Measurements from ENCODE around the gene MED12.

The MED12 gene

DNA sequence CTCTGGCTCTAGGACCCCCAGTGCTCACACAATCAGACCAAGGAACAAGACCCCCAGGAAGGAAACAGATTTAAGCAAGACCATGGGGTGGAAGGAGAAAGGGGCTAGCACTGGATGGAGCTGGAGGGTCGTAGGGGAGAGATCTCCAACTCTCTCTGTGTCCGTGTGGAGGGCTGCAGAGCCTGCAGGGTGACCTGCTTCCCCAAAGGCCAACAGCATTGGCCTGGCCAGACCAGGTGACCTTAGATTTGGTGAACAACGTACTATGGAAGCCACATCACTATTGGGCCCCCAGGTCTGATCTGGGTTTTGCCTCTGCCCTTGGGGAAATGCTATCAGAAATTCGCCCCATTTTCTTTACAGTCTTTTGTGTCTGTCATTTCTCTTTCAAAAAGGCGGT lies 52.3 kb downstream of the MED12 start:
- H3K27ac ChIP-seq (ENCODE audit: low read depth, low read length) = no peak overlapping the region
- no peak overlapping the region for H3K4me3 ChIP-seq (ENCODE audit: insufficient read depth, low read length, poor library complexity, severe bottlenecking)
- no peak overlapping the region for H3K4me2 ChIP-seq (ENCODE audit: low read depth, low read length, poor library complexity, severe bottlenecking)
- H3K9ac ChIP-seq (ENCODE audit: low read length) = no peak overlapping the region
- H3F3A ChIP-seq (ENCODE audit: insufficient read depth) = no peaks in the 10 kb centered on the region
- no peak overlapping the region for H2AFZ ChIP-seq (ENCODE audit: low read depth, low read length, severe bottlenecking)
- TF ChIP-seq, protein P1, sequence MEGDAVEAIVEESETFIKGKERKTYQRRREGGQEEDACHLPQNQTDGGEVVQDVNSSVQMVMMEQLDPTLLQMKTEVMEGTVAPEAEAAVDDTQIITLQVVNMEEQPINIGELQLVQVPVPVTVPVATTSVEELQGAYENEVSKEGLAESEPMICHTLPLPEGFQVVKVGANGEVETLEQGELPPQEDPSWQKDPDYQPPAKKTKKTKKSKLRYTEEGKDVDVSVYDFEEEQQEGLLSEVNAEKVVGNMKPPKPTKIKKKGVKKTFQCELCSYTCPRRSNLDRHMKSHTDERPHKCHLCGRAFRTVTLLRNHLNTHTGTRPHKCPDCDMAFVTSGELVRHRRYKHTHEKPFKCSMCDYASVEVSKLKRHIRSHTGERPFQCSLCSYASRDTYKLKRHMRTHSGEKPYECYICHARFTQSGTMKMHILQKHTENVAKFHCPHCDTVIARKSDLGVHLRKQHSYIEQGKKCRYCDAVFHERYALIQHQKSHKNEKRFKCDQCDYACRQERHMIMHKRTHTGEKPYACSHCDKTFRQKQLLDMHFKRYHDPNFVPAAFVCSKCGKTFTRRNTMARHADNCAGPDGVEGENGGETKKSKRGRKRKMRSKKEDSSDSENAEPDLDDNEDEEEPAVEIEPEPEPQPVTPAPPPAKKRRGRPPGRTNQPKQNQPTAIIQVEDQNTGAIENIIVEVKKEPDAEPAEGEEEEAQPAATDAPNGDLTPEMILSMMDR (IDR thresholded peaks at IDR 0.05; ENCODE audit: insufficient read depth, low read length, poor library complexity, severe bottlenecking) = no peak
- TF ChIP-seq EZH2phosphoT487 (conservative IDR thresholded peaks at IDR 0.05; ENCODE audit: low read length) = no peak
- H3K9me3 ChIP-seq (ENCODE audit: insufficient read depth, low read length) = no peaks in the 10 kb centered on the region
- H3K36me3 ChIP-seq (ENCODE audit: low read length) = no peaks in the 10 kb centered on the region
- H3K27me3 ChIP-seq (ENCODE audit: low read length) = no peaks in the 10 kb centered on the region
- H4K20me1 ChIP-seq (ENCODE audit: low read depth, low read length) = no peaks in the 10 kb centered on the region
- H3K79me2 ChIP-seq (ENCODE audit: insufficient read depth, low read length) = no peaks in the 10 kb centered on the region
- H3K9me2 ChIP-seq (replicated peaks; ENCODE audit: insufficient read depth, low read length) = no peaks in the 10 kb centered on the region

DNA sequence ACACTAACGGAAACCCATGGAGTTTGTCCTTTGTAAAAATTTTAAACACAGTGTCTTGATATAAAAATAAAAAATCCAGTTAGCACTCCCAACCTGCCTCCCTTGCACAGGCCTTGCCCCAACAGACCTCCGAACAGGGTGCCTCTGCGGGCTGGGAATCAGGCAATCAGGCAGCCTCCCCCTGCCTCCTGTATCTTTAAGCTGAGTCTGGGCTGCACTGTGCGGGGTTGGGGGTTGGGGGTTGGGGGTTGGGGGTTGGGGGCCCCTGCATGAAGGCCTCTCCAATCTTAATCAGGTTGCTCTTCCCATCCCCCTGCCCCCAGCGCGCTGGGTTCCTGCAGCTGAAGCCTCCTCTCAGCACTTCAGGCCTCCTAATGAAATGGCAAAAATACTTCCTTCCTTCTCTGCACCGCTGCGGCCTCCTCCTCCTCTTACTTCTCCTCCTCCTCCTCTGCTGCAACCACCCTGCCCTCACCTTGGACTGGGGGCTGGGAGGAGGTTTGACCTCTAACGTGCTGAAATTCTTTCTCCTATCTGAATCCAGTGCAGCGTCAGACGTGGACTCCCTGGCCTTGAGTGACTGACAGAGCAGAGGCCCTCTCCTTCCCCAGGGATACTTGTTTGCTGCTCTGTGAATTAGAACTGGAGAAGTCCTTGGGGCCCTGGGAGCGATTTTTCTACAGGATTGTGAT lies 52.9 kb downstream of the MED12 start:
- H4K20me1 ChIP-seq (ENCODE audit: low read depth, low read length) = no peaks in the 10 kb centered on the region
- H3K79me2 ChIP-seq (ENCODE audit: insufficient read depth, low read length) = no peaks in the 10 kb centered on the region
- H2AFZ ChIP-seq (ENCODE audit: low read depth, low read length, severe bottlenecking) = no peak overlapping the region
- H3K9me2 ChIP-seq (replicated peaks; ENCODE audit: insufficient read depth, low read length) = no peaks in the 10 kb centered on the region
- H3K27ac ChIP-seq (ENCODE audit: low read depth, low read length) = no peak overlapping the region
- H3K4me2 ChIP-seq (ENCODE audit: low read depth, low read length, poor library complexity, severe bottlenecking) = no peak overlapping the region
- no peak for TF ChIP-seq EZH2phosphoT487 (conservative IDR thresholded peaks at IDR 0.05; ENCODE audit: low read length)
- TF ChIP-seq, protein P1 (IDR thresholded peaks at IDR 0.05; ENCODE audit: insufficient read depth, low read length, poor library complexity, severe bottlenecking) = no peak
- no peaks in the 10 kb centered on the region for H3K9me3 ChIP-seq (ENCODE audit: insufficient read depth, low read length)
- H3F3A ChIP-seq (ENCODE audit: insufficient read depth) = no peaks in the 10 kb centered on the region
- no peak overlapping the region for H3K9ac ChIP-seq (ENCODE audit: low read length)
- H3K27me3 ChIP-seq (ENCODE audit: low read length) = no peaks in the 10 kb centered on the region
- H3K4me3 ChIP-seq (ENCODE audit: insufficient read depth, low read length, poor library complexity, severe bottlenecking) = no peak overlapping the region
- no peaks in the 10 kb centered on the region for H3K36me3 ChIP-seq (ENCODE audit: low read length)

DNA sequence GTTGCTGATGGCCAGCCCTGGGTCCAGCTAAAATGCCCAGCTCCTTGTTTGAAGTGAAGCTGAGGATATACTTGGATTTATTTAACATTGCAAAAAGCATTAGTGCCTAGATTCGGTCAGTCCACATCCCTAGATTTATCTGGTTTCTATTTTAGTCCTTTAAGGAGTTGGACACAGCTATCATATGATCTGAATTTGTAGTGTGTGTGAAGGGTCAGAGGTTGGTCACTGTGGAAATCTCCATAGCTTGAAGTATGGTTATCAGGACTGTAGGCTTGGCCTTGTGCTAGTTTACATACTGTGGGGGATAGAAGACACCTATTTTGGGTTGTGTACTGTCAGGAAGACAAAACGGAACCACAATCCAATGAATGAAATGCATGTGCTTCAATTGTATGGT lies 55.0 kb downstream of the MED12 start:
- Histone ChIP-seq H2AFZ (ENCODE audit: low read depth, low read length, severe bottlenecking) (no peak overlapping the region), H3K4me3 (ENCODE audit: insufficient read depth, low read length, poor library complexity, severe bottlenecking) (no peak overlapping the region), H3K9me2 (replicated peaks; ENCODE audit: insufficient read depth, low read length) (no peaks in the 10 kb centered on the region), H3K9me3 (ENCODE audit: insufficient read depth, low read length) (no peaks in the 10 kb centered on the region), H3K27ac (ENCODE audit: low read depth, low read length) (no peak overlapping the region), H3F3A (ENCODE audit: insufficient read depth) (no peaks in the 10 kb centered on the region), H3K9ac (ENCODE audit: low read length) (no peak overlapping the region), H3K4me2 (ENCODE audit: low read depth, low read length, poor library complexity, severe bottlenecking) (no peak overlapping the region), H3K79me2 (ENCODE audit: insufficient read depth, low read length) (no peaks in the 10 kb centered on the region), H3K27me3 (ENCODE audit: low read length) (no peaks in the 10 kb centered on the region), H3K36me3 (ENCODE audit: low read length) (no peaks in the 10 kb centered on the region), H4K20me1 (ENCODE audit: low read depth, low read length) (no peaks in the 10 kb centered on the region)
- no peak for TF ChIP-seq EZH2phosphoT487 (conservative IDR thresholded peaks at IDR 0.05; ENCODE audit: low read length)
- TF ChIP-seq, protein P1 (IDR thresholded peaks at IDR 0.05; ENCODE audit: insufficient read depth, low read length, poor library complexity, severe bottlenecking) = no peak

All from SU-DHL-6 (cell line).